ENCODE measurements around the gene CDH4. TPM values are rescaled to one million over a fixed set of nuclear protein-coding genes. Genes with fewer than 3 reads are reported as not detected.

Gene CDH4
- total RNA-seq, 6 experiments from 2014 or later: 5.8 to 12.8 (median 10.9) TPM

DNA sequence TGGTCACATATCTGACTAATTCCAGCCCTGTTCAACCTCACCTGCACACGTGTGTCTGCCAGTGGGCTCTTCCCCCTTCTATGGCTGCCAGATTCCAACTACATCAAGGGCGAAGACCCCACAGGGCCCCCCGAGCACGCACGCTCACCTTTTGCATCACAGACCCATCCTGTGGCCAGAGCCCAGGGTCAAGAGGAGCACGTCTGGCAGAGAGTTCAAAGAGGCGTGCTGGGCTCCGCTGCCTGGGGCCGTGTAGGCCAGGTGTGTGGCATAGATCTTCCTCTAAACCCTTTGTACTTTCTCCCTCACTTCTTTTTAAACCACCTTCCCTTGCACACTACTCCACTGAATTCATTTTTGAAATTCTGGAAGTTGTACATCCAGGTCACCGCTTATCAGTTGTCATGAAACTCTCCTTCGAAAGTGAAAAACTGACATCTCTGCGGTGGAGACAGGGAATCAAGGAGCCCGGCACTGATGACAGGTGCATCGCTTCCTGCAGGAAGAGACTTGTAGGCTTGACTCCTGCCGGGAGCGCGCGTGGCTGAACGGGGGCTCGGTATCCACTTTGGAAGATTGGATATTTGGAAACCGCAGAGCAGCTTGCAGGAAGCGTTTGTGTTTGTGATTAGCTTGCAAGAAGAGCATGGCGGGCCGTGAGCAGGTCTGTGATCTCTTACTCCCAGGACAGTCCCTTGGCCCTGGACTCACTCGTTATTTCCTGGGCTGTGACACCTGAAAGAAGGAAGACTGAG lies 397.2 kb downstream of the CDH4 start:
- H3K4me1 Mint-ChIP-seq (ENCODE audit: low read depth): no peaks in the 10 kb centered on the region
- no peak overlapping the region for H3K4me3 Mint-ChIP-seq
- peaks cover 6% of the 10 kb centered on the region; the same call in 1 of the 2 replicates for H3K27me3 Mint-ChIP-seq (ENCODE audit: insufficient read depth)
- no peak overlapping the region for H3K27ac Mint-ChIP-seq
- H3K9me3 Mint-ChIP-seq: peaks cover 17% of the 10 kb centered on the region
- DNase-seq: no peak
- TF ChIP-seq, protein P1, sequence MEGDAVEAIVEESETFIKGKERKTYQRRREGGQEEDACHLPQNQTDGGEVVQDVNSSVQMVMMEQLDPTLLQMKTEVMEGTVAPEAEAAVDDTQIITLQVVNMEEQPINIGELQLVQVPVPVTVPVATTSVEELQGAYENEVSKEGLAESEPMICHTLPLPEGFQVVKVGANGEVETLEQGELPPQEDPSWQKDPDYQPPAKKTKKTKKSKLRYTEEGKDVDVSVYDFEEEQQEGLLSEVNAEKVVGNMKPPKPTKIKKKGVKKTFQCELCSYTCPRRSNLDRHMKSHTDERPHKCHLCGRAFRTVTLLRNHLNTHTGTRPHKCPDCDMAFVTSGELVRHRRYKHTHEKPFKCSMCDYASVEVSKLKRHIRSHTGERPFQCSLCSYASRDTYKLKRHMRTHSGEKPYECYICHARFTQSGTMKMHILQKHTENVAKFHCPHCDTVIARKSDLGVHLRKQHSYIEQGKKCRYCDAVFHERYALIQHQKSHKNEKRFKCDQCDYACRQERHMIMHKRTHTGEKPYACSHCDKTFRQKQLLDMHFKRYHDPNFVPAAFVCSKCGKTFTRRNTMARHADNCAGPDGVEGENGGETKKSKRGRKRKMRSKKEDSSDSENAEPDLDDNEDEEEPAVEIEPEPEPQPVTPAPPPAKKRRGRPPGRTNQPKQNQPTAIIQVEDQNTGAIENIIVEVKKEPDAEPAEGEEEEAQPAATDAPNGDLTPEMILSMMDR (IDR thresholded peaks at IDR 0.05): no peak
- H3K36me3 Mint-ChIP-seq (ENCODE audit: low read depth): no peaks in the 10 kb centered on the region

DNA sequence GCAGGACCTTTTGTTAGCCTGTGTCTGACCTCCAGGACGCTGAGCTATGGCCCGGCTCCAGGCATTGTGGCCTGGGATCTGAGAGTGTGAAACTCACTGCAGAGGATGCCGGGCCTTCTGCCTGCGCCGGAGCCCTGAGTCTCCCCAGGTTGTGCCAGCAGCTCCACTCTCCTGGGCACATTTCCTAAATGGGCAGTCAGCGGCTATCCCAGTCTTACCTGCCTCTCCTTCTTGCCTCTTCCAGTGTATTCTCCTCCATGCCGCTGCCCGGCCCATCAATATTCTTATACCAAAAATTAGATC lies 397.8 kb downstream of the CDH4 start:
- no peak overlapping the region for H3K4me3 Mint-ChIP-seq
- no peak overlapping the region for H3K27ac Mint-ChIP-seq
- no peaks in the 10 kb centered on the region for H3K36me3 Mint-ChIP-seq (ENCODE audit: low read depth)
- H3K4me1 Mint-ChIP-seq (ENCODE audit: low read depth): no peaks in the 10 kb centered on the region
- H3K9me3 Mint-ChIP-seq: peaks cover 19% of the 10 kb centered on the region
- DNase-seq: no peak
- TF ChIP-seq, protein P1 (IDR thresholded peaks at IDR 0.05): no peak
- H3K27me3 Mint-ChIP-seq (ENCODE audit: insufficient read depth): peaks cover 6% of the 10 kb centered on the region; the same call in 1 of the 2 replicates

DNA sequence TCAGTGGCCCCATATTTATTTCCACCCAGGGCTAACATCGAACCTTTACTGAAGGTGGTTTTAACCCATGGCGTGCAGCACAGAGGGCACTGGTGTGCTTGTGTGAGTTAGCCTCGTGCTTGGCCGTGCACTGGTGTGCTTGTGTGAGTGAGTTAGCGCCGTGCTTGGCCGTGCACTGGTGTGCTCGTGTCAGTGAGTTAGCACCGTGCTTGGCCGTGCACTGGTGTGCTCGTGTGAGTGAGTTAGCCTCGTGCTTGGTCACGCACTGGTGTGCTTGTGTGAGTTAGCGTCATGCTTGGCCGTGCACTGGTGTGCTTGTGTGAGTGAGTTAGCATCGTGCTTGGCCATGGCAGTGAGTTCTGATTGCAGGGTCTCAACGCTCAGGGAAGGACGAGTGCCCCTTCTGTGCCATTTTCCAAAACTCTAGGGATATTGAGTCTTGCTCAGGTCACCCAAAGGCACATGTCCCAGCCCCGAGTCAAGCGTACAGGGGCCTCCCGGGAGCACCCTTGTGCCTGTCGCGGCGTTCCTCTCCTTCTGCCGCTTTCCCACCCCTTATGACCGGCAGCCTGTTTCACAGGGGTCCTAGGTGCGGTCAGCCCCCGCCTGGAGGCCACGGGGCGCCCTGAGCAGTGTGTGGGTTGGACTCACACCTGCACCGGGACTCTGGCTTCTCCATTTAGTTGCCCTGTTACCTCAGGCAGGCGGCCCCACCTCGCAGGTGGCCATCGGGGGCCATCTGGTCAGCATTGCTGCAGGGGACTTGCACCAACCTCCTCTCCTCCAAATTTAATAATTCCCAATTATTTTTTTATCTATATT lies 399.1 kb downstream of the CDH4 start:
- Mint-ChIP-seq H3K9me3 (peaks cover 24% of the 10 kb centered on the region), H3K4me1 (ENCODE audit: low read depth) (no peaks in the 10 kb centered on the region), H3K27me3 (ENCODE audit: insufficient read depth) (peaks cover 6% of the 10 kb centered on the region; the same call in 1 of the 2 replicates), H3K27ac (no peak overlapping the region), H3K36me3 (ENCODE audit: low read depth) (no peaks in the 10 kb centered on the region), H3K4me3 (no peak overlapping the region)
- no peak for DNase-seq
- TF ChIP-seq, protein P1 (IDR thresholded peaks at IDR 0.05): no peak

DNA sequence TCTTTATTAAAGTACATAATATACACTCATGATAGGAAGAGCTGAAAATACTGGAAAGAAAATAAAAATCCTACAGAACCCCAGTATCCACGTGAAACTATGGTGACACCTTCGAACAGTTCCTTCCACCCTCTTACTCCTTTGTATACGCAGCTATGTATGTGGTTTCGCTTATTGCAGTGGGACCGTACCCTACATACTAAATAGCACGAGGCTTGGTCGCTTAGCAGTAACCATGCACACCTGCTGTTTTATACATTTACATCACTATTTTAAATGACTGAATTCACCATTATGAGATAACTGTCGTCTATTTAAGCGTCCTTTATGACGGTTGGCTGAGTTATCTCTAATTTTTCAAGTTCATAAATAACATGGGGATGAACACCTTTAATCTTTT lies 400.1 kb downstream of the CDH4 start:
- no peak for DNase-seq
- H3K27ac Mint-ChIP-seq: no peak overlapping the region
- H3K4me1 Mint-ChIP-seq (ENCODE audit: low read depth): no peaks in the 10 kb centered on the region
- peaks cover 24% of the 10 kb centered on the region for H3K9me3 Mint-ChIP-seq
- no peaks in the 10 kb centered on the region; the same call in 1 of the 2 replicates for H3K36me3 Mint-ChIP-seq (ENCODE audit: low read depth)
- TF ChIP-seq, protein P1 (IDR thresholded peaks at IDR 0.05): no peak
- H3K27me3 Mint-ChIP-seq (ENCODE audit: insufficient read depth): peaks cover 4% of the 10 kb centered on the region; the same call in 1 of the 2 replicates
- no peak overlapping the region for H3K4me3 Mint-ChIP-seq

DNA sequence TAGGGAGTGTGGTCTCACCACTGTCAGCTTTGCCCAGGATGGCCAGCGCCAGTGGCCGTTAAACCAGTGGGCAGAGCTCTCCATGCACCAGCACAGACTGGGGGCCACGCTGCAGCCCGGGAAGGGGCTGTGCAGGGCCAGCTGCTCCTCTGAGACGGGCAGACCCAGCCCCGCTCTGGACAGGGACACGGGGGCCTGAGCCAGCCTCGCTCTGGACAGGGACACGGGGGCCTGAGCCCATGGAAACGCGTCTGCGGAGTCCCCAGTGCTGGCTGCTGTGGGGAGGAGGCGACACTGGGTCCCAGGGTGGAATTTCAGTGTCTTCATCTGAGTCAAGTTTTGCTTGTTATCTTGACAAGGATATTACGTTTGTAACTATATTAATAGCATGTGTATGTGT lies 402.7 kb downstream of the CDH4 start:
- Mint-ChIP-seq H3K27me3 (ENCODE audit: insufficient read depth) (peaks cover 4% of the 10 kb centered on the region; the same call in 1 of the 2 replicates), H3K27ac (no peak overlapping the region)
- TF ChIP-seq, protein P1 (IDR thresholded peaks at IDR 0.05): no peak

More for the DNA sequence above, 402.7 kb downstream of the CDH4 start:
- Mint-ChIP-seq H3K4me3 (no peak overlapping the region), H3K36me3 (ENCODE audit: low read depth) (no peaks in the 10 kb centered on the region; the same call in 1 of the 2 replicates), H3K4me1 (ENCODE audit: low read depth) (no peaks in the 10 kb centered on the region), H3K9me3 (peaks cover 29% of the 10 kb centered on the region)
- DNase-seq: no peak
